GM12892 (cell line): ENCODE data around the gene SIGLEC6.

Experiments used
- POLR2A ChIP-seq: IDR thresholded peaks from 2 replicates; pipeline ENCODE4 v1.6.1; 2011; ENCODE audit warnings: low read depth, low read length, control low read depth
- POLR2AphosphoS5 ChIP-seq: IDR thresholded peaks from 2 replicates; pipeline ENCODE4 v1.6.1; 2011; ENCODE audit warnings: low read depth, low read length, control low read depth
- TAF1 ChIP-seq: IDR thresholded peaks from 2 replicates; pipeline ENCODE4 v1.6.1; 2011; ENCODE audit warnings: low read depth, mild to moderate bottlenecking, control low read depth, low read length, borderline replicate concordance

DNA sequence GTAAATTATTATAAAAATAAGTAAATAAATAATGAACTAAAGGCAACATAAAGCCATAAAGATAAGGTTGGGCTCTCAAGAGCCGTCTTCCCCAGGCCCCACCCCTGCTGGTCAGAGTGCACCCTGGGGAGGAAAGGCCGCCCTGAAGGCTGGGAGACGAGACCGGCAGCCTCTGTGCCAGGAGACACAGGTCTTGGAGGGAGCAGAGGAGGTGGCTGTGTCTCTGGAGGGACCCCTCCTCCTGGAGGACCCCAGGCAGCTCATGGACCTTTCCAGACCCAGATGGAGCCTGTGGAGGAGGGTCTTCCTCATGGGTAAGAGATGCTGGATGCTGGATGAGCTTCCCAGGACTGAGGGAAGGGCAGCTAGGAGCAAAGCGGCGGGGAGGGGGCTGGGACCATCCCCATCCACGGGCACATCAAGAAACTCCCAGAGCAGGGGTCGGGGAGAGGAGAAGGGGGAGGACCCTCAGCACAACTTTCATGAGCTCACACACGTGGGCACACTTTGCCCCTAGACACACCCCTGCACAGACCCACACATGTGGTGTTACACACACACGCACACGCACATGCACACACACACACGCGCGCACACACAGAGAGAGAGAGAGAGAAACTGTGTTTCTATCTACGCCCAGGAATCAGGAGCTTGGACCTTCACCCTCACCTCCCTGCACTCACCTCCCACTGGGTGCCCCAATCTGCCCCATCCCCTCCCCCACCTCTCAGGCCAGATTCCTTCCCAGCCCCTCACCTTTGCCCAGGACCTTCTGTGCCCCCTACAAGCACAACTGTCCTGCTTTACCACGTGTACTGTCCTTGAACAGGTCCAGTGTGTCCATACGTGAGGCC lies 52.9 kb downstream of the SIGLEC6 start, which contains the start of gene CEACAM18:
- no peak for TF ChIP-seq POLR2A
- no peak for TF ChIP-seq POLR2AphosphoS5
- no peak for TF ChIP-seq TAF1
